ENCODE results near the gene ATP5F1A. TPM values are rescaled to one million over a fixed set of nuclear protein-coding genes. Genes with fewer than 3 reads are reported as not detected.

ATP5F1A gene
- total RNA-seq, 6 experiments from 2014 or later, result 446 to 523 (median 503) TPM

- TF ChIP-seq CTCF (IDR thresholded peaks at IDR 0.05), result no peak
- Mint-ChIP-seq H3K9me3 (no peaks in the 10 kb centered on the region), H3K4me1 (ENCODE audit: low read depth) (no peaks in the 10 kb centered on the region), H3K4me3 (no peak overlapping the region), H3K36me3 (ENCODE audit: low read depth) (peaks cover 53% of the 10 kb centered on the region), H3K27me3 (ENCODE audit: insufficient read depth) (no peaks in the 10 kb centered on the region; the same call in 1 of the 2 replicates), H3K27ac (no peak overlapping the region)
- no peak for DNase-seq
Measured at GRCh38 chr18:46084431-46084830, 13.7 kb downstream of the ATP5F1A start.

GRCh38 chr18:46080156-46080555, 17.9 kb downstream of the ATP5F1A start:
- Mint-ChIP-seq H3K27ac (no peak overlapping the region), H3K4me1 (ENCODE audit: low read depth) (no peaks in the 10 kb centered on the region), H3K27me3 (ENCODE audit: insufficient read depth) (no peaks in the 10 kb centered on the region), H3K4me3 (no peak overlapping the region), H3K36me3 (ENCODE audit: low read depth) (peaks cover 27% of the 10 kb centered on the region), H3K9me3 (no peaks in the 10 kb centered on the region)
- TF ChIP-seq CTCF (IDR thresholded peaks at IDR 0.05), result no peak
- DNase-seq, result no peak

- H3K9me3 Mint-ChIP-seq, result no peaks in the 10 kb centered on the region
- H3K36me3 Mint-ChIP-seq (ENCODE audit: low read depth), result peaks cover 25% of the 10 kb centered on the region
- H3K27me3 Mint-ChIP-seq (ENCODE audit: insufficient read depth), result no peaks in the 10 kb centered on the region
- no peaks in the 10 kb centered on the region; the same call in 1 of the 2 replicates for H3K4me1 Mint-ChIP-seq (ENCODE audit: low read depth)
- H3K27ac Mint-ChIP-seq, result no peak overlapping the region
- no peak overlapping the region for H3K4me3 Mint-ChIP-seq
- DNase-seq, result no peak
- no peak for TF ChIP-seq CTCF (IDR thresholded peaks at IDR 0.05)
Measured at GRCh38 chr18:46079336-46079735, 18.8 kb downstream of the ATP5F1A start.

GRCh38 chr18:46073474-46074331, 24.4 kb downstream of the ATP5F1A start:
- H3K4me1 Mint-ChIP-seq (ENCODE audit: low read depth), result peaks cover 47% of the 10 kb centered on the region
- no peak overlapping the region; the same call in 1 of the 2 replicates for H3K27ac Mint-ChIP-seq
- DNase-seq, result peak; percentile 74
- no peaks in the 10 kb centered on the region for H3K36me3 Mint-ChIP-seq (ENCODE audit: low read depth)
- H3K9me3 Mint-ChIP-seq, result no peaks in the 10 kb centered on the region
- no peak overlapping the region; the same call in 1 of the 2 replicates for H3K4me3 Mint-ChIP-seq
- peak; percentile 84 for TF ChIP-seq CTCF (IDR thresholded peaks at IDR 0.05)
- no peaks in the 10 kb centered on the region for H3K27me3 Mint-ChIP-seq (ENCODE audit: insufficient read depth)

GRCh38 chr18:46072959-46073358, 25.1 kb downstream of the ATP5F1A start:
- Mint-ChIP-seq H3K36me3 (ENCODE audit: low read depth) (no peaks in the 10 kb centered on the region), H3K27me3 (ENCODE audit: insufficient read depth) (no peaks in the 10 kb centered on the region), H3K9me3 (no peaks in the 10 kb centered on the region), H3K4me1 (ENCODE audit: low read depth) (peaks cover 49% of the 10 kb centered on the region), H3K4me3 (peak overlapping the region; percentile 85), H3K27ac (no peak overlapping the region)
- DNase-seq, result no peak
- no peak for TF ChIP-seq CTCF (IDR thresholded peaks at IDR 0.05)

All from HFFc6 (cell line).